Measurements from ENCODE around the gene ATP6V0E2. TPM values are rescaled to one million over a fixed set of nuclear protein-coding genes. Genes with fewer than 3 reads are reported as not detected.

The ATP6V0E2 gene
- total RNA-seq, 1 donor from 2014 or later = 49.4 TPM

GRCh38 chr7:149878523-149878921 is 4.8 kb downstream of the ATP6V0E2 start:
- TF ChIP-seq CTCF (IDR thresholded peaks at IDR 0.05; ENCODE audit: unreplicated experiment) = no peak
- Mint-ChIP-seq H3K36me3 (ENCODE audit: insufficient read depth) (no peaks in the 10 kb centered on the region), H3K27ac (no peak overlapping the region), H3K4me3 (ENCODE audit: low read depth) (no peak overlapping the region), H3K4me1 (ENCODE audit: low read depth) (peaks cover 15% of the 10 kb centered on the region), H3K9me3 (ENCODE audit: low read depth) (no peaks in the 10 kb centered on the region), H3K27me3 (no peaks in the 10 kb centered on the region)
- DNase-seq (ENCODE audit: low spot score, unreplicated experiment) = no peak

- H3K9me3 Mint-ChIP-seq (ENCODE audit: low read depth) = no peaks in the 10 kb centered on the region
- H3K4me1 Mint-ChIP-seq (ENCODE audit: low read depth) = peaks cover 19% of the 10 kb centered on the region
- no peak overlapping the region for H3K27ac Mint-ChIP-seq
- DNase-seq (ENCODE audit: low spot score, unreplicated experiment) = no peak
- no peaks in the 10 kb centered on the region for H3K36me3 Mint-ChIP-seq (ENCODE audit: insufficient read depth)
- no peaks in the 10 kb centered on the region for H3K27me3 Mint-ChIP-seq
- H3K4me3 Mint-ChIP-seq (ENCODE audit: low read depth) = no peak overlapping the region
- no peak for TF ChIP-seq CTCF (IDR thresholded peaks at IDR 0.05; ENCODE audit: unreplicated experiment)
These were observed 5.5 kb downstream of the ATP6V0E2 start for GRCh38 chr7:149879271-149879743.

- no peak for DNase-seq (ENCODE audit: low spot score, unreplicated experiment)
These were observed 6.2 kb downstream of the ATP6V0E2 start for GRCh38 chr7:149879766-149880637.

GRCh38 chr7:149880638-149881311 is 7.0 kb downstream of the ATP6V0E2 start:
- no peak for TF ChIP-seq CTCF (IDR thresholded peaks at IDR 0.05; ENCODE audit: unreplicated experiment)
- Mint-ChIP-seq H3K4me3 (ENCODE audit: low read depth) (no peak overlapping the region), H3K4me1 (ENCODE audit: low read depth) (peaks cover 18% of the 10 kb centered on the region), H3K36me3 (ENCODE audit: insufficient read depth) (no peaks in the 10 kb centered on the region), H3K27me3 (no peaks in the 10 kb centered on the region), H3K27ac (no peak overlapping the region), H3K9me3 (ENCODE audit: low read depth) (no peaks in the 10 kb centered on the region)
- no peak for DNase-seq (ENCODE audit: low spot score, unreplicated experiment)

More at GRCh38 chr7:149879766-149880637, 6.2 kb downstream of the ATP6V0E2 start:
- H3K4me3 Mint-ChIP-seq (ENCODE audit: low read depth) = no peak overlapping the region
- no peaks in the 10 kb centered on the region for H3K36me3 Mint-ChIP-seq (ENCODE audit: insufficient read depth)
- H3K27me3 Mint-ChIP-seq = no peaks in the 10 kb centered on the region
- H3K4me1 Mint-ChIP-seq (ENCODE audit: low read depth) = peaks cover 14% of the 10 kb centered on the region
- TF ChIP-seq CTCF (IDR thresholded peaks at IDR 0.05; ENCODE audit: unreplicated experiment) = no peak
- H3K9me3 Mint-ChIP-seq (ENCODE audit: low read depth) = no peaks in the 10 kb centered on the region
- no peak overlapping the region for H3K27ac Mint-ChIP-seq

Data from progenitor cell of endocrine pancreas (in vitro differentiated cells).